ENCODE data around the gene SYTL1.

SYTL1 gene

DNA sequence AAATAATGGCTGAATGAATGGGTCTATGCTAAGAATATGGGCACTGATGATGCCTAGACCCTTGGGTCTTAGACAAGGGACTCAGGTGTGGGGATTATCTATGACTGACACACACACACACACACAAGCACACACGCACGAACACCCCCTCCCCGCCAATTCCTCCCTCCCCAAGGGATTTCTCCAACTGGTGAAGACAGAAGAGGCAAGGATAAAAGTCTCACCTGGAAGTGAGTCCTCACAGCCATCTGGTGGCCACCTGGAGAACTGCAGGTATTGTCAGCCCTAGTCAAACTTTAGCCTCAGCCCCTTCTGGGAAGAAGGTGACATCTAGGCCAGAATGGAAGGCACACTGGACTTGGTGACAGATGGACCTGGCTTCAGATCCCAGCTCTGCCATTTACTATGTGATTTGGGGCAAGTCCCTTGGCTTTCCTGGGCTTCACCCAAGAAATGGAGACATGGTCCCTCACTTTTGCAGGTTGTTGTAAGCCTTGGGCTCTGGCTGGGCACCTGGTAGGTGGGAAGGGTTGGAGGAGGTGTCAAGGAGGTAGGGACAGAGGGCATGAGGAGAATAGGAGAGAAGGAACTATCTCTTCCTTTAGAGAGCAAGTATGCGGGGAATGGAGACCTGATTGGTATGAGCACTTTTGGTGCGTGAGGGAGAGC is 46.6 kb downstream of the SYTL1 start:
- peak; percentile 67 for DNase-seq

DNA sequence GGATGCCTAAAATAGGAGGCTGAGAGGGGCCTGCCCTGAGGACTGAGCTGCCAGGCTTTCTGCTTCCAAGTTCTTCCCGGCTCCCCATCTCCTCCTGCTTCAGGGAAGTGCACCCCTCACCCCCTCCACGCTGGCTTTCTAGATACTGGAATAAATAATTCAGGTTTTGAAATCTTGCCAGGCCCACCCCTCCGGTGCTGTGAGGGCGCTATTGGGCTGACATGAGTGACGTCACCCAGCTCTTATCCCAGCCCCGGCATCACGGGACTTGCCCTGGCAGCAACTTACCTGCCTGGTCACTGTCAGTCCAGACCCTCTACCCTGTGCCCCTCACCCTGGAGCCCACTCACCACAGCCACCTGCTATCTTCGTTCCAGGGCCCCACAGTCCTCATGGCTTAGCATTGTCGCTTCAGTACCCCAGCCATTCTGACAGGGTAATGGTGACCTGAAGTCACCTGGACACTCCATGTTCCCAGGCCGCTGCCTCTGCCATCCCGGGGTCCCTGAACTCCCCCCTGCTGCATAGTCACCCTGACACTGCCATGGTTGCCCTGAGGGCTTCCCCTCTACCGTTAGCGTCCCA is 49.8 kb downstream of the SYTL1 start:
- peak; percentile 71 for DNase-seq

DNA sequence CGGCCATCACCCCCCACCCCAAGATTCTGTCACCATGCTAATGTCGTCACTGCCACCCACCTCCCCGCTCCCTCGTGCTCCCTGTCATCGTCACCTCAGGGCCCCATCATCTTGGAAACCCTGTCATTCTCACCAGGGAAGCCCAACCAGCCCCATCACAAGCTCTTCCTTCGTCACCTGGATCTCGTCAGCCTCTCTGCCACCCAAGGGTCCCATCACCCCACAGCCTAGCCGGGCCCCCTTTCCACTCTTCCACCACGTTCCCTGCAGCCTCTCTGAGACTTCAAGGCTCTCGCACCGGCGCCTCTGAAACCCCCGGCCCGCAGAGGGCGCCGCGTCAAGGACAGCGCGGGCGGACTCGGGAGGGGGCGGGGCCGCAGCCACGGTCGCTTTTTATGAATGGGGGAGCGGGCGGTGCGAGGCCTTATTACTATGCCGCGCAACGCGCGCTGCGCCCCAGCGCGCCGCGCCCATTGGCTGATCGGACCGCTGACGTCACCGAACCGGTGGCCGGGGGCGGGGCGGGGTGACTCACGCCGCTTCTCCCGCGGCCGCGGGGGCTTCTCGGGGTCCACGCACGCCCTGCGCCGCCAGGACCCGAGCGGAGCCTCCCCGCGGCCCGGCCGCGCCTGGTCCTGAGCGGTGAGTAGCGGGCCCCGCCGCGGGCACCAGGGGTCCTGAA is 50.4 kb downstream of the SYTL1 start, which contains the start of gene GPR3:
TSS of gene GPR3 (plus strand) at position 527 of the 682 bp plus-strand sequence. CDS start 1,177 bp downstream, outside the sequence.
- DNase-seq, result peak; percentile 96

DNA sequence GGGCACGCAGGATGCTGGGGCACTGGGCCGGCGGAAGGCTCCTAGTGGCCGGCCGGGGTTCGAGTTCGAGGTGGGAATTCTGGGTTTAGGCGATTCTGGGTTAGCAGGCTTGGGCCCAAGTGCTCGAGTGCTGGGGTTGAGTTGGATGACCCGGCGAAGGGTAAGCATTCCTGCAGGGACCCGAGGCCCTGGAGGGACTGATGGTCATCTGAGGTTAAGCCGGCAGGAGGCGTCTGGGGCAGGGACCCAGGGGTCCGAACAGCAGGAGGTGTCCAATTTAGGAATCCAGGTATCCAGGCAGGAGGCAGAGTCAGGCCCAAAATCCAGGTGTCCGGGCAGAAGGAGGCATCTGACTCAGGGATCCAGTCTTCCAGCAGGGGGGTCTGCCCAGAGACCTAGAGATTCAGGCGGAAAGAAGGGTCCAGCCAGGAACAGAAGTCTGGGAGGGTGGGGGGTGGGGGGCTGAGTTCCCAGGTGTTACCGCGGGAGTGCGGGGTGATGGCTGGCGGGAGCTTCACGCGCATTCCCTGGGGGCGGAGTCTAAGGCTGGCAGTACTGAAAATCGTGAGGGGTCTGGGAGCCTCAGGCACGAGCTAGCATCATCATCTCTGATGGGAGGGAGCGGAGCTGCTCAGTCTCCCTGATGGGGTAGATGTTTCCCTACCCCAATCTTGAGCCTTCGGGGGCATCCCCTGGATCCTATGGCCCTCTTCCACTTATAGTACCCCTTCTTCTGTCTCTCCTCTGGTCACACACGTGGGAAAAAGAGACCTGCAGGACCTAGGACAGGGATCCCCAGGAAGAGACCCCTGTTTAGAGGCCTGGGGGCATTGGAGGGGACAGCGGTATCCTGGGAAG is 51.2 kb downstream of the SYTL1 start:
- no peak for DNase-seq

DNA sequence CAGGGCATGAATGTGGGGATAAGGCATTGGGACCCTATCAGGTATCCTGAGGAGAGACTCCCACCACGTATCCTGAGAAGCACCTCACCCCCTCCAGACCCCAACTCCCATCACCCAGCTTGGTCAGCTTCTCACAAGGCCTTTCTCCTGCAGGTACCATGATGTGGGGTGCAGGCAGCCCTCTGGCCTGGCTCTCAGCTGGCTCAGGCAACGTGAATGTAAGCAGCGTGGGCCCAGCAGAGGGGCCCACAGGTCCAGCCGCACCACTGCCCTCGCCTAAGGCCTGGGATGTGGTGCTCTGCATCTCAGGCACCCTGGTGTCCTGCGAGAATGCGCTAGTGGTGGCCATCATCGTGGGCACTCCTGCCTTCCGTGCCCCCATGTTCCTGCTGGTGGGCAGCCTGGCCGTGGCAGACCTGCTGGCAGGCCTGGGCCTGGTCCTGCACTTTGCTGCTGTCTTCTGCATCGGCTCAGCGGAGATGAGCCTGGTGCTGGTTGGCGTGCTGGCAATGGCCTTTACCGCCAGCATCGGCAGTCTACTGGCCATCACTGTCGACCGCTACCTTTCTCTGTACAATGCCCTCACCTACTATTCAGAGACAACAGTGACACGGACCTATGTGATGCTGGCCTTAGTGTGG is 51.9 kb downstream of the SYTL1 start:
- no peak for DNase-seq

DNA sequence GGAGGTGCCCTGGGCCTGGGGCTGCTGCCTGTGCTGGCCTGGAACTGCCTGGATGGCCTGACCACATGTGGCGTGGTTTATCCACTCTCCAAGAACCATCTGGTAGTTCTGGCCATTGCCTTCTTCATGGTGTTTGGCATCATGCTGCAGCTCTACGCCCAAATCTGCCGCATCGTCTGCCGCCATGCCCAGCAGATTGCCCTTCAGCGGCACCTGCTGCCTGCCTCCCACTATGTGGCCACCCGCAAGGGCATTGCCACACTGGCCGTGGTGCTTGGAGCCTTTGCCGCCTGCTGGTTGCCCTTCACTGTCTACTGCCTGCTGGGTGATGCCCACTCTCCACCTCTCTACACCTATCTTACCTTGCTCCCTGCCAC is 52.4 kb downstream of the SYTL1 start:
- no peak for DNase-seq

DNA sequence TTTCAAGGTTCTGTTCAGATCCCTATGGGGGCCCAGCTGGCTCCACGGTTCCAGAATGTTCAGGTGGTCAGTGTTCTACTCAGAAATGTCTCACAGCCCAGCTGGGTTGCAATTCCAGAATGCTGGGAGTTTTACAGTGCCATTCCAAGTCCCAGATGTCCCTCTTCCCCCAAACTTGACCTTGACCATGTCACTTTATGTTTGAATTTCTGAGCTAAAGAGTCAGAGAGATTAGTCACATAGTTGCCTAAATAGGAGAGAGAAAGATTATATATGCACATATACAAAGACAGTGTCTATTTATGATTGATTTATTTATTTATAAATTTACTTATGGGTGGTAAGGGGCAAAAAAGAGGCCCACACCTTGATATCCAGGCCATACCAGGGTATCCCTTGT is 53.1 kb downstream of the SYTL1 start:
- DNase-seq, result no peak

DNA sequence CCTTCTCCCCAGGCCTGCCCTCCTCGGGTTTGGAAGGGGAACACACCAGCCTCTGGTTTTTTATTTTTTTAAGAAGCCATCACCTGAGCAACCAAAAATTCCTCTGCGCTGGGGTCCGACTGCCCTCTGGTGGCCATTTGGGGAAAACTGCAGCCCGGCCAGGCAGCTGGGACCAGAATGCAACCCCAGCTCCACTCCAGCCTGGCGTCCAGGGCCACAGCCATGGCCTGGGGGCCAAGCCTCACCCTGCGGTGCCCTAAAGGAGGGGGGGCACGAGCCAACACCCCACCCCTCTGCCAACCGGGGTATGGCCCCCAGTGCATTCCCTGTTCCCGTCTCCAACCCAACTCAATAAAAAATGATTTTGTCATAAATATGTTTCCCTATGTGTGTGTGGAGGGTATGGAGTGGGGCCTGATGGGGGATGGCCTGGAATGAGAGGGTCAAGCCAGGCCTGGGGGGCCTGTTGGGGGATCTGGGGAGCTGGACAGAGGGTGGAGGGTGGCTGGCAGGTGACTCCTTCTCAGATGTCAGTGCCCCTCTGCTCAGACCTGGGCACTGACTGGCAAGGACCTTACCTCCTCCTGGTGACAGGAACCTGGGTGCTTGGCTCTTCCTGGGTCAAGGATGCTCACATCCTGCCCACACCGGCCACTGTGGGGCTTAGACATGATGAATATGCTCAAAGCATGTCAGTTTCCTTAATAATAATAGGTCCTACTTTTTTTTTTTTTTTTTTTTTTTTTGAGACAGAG is 53.8 kb downstream of the SYTL1 start:
- peak; percentile 89 for DNase-seq

DNA sequence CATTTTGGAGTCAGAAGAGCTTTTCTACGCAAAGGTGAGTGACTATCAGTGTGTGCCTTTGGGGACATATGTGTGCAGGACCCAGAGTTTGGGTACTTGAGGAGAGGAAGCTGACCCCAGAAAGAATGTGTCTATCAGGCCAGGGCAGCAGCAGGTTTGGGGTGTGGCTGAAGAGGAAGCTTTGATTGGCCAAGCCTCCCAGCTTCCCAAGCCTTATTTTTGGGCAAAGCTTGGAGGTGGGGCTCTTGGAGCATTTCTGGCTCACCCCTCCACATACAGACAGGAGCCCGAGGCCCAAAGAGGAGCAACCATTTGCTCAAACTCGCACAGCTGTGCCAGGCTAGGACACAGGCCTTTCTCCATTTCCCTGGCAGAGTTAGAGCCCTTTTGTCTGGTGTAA is 55.3 kb downstream of the SYTL1 start:
- no peak for DNase-seq

DNA sequence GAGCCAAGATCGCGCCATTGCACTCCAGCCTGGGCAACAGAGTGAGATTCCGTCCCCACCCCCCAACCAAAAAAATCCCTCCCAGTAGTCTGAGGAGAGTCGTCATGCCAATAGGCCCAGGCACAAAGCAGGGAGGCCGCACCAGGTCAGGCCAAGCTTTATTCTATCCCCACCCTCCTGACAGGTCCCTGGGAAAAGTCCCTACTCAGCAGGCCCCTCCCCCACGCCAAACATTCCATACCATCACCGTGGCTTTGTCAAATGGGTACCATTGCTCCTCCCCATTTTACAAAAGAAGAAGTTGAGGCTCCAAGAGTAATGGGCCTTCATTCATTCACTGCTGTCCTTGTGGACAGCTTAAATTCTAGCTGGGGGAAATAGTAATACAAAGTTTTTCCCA is 55.9 kb downstream of the SYTL1 start:
- no peak for DNase-seq

DNA sequence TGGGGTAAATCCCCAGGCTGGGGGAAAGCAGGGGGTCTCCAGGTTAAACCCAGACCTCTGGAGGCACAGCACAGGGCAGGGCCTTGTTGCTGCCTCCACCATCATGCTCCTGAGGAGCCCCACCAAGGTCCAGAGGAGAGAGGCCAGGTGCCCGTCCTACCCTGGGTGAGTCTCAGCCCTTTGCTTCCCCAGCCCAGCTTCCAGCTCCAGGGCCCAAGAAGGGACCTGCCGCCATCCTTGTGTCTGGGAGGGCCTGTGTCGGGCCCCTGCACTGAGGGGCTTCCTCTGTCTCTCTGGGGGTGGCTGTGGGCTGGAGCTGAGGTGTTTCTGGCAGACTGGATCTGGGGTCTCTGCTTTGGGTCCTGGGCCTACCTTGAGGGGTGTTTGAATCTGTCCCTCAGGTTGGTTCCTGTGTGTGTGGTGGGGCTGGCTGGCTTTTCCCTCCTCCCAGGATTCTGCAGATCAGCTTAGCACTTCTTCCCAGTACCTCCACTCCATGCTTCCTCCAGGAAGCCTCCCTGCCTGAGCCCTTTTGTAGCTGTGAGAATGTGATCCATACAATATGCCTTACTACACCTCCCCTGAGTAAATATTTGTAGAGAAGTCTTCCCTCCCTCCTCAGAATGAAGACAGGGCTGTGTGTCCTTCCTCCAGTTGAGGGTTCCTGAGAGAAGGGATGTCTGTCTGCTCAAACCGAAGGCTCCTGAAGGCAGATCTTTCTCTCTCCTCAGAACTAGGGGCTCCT is 56.8 kb downstream of the SYTL1 start:
- DNase-seq, result no peak

DNA sequence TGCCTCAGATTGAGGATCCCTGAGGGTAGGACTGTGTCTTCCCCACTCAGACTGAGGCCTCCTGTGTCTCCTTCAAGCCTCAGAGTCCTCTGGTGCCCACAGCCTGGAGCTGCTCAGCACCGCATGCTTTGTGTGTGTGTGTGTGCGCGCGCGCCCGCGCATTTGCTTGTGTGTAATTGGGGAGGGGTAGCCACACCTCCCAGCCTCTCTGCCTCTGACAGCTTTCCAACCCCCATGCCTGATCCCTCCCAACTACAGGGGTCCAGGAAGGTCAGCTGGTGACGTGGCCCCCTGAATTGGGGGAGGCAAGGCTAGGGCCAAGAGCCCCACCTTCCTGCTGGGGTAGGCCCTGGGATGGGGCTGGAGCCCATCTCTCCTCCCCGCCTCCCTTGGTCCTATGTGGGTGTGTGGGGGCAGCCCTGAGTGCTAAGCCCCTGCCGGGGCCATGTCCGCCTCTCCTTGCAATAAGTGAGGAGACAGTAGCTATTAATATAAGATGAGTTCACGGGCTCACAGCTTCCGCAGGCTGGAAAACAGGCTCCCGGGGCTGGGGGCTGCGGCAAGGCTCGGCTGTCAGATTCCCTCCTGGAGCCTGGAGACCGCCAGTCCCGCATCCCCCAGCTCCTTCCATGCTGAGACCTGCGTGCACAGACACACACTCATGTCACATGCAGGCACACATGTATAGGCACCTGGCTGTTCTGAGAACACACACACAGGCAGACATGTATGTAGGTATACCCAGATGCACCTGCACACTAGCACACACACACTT is 57.6 kb downstream of the SYTL1 start:
- no peak for DNase-seq

DNA sequence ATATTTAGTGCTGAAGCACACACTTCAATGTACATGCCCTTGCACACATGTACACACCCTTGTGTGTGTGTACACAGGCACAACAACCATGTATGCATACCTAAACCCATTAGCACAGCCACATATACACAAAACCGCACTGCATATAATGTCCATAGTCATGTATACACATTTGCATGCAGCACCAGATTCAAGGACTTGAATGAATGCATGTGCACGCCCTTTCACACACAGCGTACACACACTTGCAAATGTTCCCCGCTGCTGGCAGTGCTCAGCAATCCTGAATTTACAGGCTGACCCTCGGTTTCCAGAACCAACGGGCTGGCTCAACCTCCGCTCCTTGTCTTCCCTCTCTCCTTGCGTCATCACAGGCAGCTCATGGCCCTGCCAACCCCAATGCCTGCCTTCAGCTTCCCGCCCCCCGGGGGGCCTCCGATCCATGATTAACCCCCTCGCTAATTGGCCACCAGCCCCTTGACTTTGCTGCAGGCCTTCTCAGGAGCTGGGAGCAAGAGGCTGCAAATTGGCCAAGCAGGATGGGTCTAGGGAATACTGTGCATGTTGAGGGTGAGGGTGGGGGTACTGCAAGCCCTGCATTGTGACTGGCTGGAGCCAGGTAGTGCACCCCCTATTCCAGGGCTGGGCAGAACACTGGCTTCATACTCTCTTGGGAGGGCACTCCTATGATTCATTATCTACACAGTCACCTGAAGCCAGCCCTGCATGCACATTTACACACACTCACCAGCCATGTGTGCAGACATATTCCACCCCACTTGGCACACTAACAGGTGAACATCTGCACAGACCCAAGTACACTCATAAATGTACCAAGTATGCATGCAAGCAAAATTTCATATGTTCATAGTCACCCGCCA is 58.5 kb downstream of the SYTL1 start:
- DNase-seq, result no peak

DNA sequence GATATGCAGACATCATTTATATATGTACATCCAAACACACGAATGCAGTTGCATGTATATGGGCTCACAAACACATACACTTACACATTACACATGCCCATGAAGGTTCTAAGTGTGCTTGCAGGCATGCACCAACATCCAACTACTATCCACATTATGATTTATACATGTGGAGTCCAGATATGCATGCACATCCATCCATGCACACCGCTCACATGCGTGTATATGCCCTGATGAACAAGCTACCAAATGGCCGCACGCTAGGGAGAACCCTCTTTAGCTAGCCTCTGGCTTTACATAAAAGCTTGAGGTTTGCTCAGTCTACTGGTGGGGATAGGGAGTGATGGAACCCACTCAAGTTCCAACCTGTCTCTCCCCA is 59.1 kb downstream of the SYTL1 start:
- DNase-seq, result no peak

DNA sequence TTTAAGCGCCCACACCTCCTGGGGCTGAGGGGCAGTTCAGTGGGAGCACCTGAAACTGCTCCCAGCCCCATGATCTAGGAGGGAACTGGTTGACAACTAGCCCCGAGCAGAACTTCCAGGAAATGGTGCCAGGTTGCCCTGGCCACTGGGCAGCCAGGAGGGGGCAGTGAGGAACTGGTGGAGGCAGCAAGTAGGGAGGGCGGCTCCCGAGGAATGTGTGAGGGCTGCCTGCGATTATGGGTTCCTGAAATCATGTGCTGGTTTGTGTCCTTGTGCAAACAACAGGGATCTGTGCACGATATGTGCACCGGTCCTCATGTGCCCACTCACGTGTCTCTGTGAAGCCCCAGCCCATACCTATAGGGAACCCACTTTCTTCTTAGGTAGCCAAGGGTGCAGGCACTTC is 60.5 kb downstream of the SYTL1 start:
- peak; percentile 22 for DNase-seq

DNA sequence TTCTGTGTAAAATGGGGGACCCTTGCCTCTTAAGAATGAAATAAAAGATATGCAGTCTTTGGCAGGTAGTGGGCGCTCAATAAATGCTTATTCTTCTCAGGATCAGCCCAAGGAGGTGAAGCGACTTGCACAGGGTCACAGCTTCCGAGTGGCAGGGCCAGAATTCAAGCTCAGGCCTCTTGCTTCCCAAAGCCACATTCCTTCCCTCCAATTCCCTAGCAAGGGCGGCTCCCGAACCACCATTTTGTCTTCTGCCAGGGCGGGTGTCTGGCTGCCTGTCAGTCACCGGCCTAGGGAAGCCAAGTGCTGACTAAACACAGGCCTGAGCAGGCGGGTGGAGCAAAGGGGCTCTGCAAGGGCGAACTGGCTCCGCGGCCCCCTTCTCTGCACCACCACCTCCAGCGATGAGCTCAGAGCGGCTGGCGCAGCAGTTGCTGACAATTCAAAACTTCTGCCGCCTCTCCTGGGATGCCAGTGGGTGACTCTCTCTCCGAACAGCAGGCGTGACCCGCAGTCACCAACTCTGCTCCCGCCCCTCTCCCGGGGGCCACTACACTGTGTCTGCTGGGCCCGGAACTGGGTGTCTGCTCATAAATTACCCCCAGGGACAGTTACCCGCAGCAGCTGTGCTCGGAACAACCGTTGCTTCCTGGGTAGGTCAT is 61.4 kb downstream of the SYTL1 start:
- DNase-seq, result peak; percentile 16

Data from OCI-M1 (cell line).